Stimulated activated CD8-positive, alpha-beta memory T cell treated with anti-CD3 and anti-CD28 coated beads, Interleukin-4, amount 100 ng/mL, for 4 hours (primary cell): Measurements from ENCODE around the gene GET3.
"Not testable (repeated sequence)": the region's sequence is repeated elsewhere in the genome, so short reads cannot be mapped to it uniquely, and the experiment has no call there.

ENCODE experiments used
- DNase-seq, 2 donors: peaks; one replicate each; pipeline ENCODE4 v3.0.0-alpha.2; 2020; ENCODE audit warnings: low read depth in 2 of 2, low spot score in 1 of 2

The GET3 gene

DNA sequence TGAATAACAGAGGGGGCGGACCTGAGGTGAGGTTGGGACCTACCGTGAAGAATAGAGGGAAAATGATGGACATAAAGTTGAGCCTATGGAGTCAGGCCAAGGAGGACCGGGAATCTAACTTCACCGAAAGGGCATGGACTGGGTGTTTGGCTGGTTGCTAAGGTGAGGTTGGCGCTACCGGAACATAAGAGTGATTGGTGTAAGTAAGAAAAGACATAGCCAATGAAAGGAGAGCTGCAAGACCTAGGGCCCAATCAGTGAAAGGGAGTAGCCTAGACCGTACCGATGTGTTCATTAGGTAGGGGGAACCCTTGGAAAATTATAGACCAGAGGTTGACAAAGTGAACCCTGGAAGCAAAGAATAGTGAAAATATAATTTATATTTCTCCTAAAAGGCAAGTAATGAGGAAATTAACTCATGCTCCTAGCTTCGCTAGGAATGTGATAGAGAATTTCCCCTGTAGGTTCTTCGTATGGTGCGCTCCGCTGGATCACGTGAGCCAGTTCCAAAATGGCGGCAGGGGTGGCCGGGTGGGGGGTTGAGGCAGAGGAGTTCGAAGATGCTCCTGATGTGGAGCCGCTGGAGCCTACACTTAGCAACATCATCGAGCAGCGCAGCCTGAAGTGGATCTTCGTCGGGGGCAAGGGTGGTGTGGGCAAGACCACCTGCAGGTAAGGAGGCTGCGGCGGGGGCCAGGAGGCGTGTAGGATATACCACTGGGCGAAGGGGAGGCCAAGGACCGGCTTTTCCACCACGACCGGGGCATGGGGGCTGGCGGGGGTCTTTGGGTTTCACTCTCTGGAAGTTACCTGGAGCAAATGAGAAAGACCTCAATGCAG lies at the start of gene GET3:
Gene GET3 (plus strand): TSS at position 503 of the 840 bp plus-strand sequence. CDS start 9 bp downstream, at position 512.
- DNase-seq = peak; percentile 57 to 67

DNA sequence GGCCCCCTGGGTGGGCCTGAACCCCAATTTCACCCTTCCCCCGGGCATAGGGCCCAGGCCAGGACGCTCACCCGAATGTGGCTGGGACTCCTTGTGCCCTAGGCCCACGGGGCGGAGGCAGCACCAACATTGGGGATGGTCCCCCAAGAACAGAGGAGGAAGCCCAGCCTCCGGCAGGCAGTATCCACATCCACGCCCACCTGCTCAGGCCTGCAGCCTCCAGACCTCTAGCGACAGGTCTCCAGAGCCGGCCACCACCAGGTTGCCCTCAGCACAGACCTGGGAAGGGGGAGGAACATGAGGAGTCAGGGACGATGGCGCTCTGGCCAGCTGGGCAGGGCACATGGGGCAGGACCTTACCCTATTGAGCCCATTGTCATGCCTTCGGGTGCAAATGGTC lies 48.3 kb upstream of the GET3 start:
- no peak for DNase-seq

DNA sequence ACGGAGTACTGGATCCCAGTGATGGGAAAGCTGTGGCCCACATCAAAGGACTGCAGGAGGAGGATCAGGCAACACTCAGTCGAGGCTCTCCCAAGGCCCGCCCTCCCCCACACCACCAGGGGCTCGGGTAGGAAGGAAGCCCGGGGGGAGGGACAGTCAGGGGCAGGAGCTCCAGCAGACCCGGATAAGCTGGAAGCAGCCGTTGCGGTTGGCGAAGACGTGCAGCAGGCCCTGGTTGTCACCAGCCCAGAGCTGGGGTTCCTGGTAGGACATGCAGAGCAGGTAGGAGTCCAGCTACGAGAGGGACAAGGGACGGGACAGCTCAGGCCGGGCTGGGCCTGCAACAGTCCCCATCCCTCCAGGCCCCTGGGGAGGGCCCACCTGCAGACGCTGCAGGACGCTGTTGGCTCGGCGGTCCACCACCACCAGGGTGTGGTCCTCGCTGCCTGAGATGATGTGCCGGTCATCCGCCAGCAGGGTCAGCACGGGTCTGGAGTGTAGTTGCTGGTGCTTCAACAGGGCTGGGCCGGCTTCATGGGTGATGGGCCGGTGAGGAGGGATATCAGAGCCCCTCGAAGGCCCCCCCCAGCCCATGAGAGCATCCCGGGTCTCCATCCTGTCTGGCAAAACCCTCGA lies 47.6 kb upstream of the GET3 start:
- DNase-seq = no peak

DNA sequence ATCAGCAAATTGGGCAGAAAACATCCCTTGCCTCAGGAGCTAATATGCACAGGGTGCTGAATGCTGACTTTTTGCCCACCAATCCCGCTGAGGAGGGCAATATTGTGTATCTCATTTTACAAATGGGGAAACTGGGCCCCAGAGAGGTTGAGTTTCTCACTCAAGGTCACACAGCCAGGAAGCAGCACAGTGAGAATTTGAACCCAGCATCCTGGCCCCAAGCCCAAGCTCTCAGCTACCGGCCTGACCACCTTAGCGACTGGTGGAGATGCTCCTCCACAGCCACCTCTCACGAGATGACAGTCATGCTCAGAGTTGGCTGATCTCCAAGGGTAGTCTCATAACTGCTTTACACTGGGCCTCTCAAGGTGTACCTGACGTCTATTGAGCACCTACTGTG lies 44.3 kb upstream of the GET3 start:
- no peak for DNase-seq

DNA sequence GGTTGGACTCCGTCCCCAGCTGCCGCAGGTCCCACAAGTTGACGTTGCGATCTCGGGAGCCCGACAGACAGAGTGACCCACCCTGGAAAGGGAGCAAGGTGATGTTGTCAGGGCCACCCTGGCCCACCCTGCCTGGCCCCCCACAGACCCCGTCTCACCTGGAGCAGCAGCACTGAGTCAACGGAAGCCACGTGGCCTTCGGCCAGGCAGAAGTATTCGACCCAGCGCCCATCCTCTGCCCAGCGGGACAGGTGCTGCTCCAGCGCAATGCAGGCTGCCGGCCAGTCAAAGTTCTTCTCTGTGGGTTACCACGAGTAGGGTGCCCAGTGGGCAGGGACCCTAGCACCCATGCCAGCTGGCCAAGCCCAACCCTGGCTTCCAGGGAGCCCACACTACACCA lies 42.7 kb upstream of the GET3 start:
- DNase-seq = no peak

DNA sequence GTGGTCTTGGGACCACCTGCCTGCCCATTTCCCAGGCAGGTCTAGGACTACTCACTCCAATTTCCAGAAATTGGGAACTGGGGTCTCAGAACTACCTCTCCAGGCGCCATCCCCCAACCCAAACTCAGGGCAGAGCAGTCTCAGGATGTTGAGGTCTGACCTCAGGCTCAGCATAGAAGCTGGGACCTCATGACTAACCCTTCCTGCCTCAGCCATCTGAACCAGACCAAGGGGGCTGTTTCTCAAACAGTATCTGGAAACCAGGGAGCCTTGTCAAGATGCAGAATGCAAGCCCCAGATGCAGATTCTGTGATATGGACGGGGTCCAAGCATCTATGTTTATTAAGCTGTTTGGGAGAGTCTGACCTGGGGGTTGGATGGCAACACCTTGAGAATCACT lies 42.2 kb upstream of the GET3 start:
- no peak for DNase-seq

DNA sequence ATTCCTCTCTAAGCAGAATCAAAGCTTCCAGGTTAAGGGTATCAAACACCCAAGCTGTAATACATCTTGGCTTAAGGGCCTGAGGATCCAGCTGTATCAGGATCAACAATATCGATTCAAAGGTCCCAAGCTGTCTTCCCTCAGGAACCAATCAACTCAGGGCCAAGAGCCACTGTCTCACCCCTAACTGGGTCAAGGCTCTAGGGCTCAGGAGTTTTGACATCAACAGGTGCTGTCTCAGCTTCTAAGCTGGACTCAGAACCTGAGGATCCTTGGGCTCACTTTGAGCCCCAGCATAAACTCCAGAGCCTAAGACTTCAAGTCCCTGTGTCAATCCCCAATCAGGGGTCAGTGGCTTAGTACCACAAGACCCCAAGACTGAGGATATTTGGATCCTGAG lies 41.8 kb upstream of the GET3 start:
- no peak for DNase-seq

DNA sequence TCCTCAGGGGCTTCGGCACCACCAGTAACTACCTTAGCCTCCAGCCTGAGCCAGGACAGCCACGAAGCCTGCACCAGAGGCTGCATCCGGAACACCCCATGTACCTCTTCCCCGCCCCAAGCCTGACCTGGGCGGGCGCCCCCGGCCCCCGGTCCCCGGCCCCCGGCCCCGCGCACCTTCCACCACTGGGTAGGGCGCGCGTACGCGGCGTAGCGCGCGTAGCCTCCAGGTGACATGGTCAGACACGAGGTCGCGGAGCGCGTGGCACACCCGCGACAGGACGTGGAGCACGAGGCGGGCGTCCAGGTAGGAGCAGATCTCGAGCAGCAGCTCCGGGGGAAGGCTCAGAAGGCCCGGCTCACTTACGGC lies 41.3 kb upstream of the GET3 start:
- DNase-seq = no peak

DNA sequence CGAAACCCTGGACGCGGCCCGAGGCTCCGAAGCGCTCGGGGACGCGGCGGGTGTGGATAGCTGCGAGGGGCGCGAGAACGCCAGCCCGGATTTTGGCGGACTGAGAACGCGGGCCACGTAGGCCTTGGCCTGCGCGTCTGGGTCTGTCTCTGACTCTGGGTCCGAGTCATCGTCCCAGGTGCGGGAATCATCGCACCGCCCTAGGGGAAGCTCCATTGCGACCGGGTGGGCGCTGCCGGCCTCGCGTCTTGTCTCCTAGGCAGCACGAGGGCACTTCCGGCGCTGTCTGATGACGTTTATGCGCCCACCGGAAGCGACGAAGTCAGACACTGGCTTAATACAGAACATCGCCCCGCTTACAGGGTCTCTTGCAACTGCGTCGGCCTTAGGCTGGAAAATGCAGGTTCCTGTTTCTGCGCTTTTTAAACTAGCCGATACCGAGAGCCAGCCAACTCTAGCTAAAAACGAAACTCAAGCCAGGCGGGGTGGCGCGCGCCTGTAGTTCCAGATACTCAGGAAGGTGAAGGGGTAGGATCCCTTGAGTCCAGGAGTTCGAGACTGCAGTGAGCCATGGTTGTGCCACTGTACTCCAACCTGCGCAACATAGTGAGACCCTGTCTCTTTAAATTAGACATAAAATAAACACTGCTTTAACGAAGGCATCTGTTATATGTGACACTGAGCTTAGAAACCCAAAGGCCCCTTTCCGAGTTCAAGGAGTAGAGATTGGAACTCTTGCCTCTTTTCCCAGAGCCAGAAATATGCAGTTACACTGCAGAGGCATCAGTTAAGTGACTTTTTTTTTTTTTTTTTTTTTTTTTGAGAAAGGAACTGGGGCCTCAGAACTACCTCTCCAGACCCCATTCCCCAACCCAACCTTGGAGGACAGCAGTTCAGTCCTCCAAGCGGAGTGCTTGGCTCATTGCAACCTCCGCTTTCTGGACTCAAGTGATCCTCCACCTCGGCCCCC lies 40.6 kb upstream of the GET3 start, which contains the start of gene FBXW9:
Gene FBXW9 (minus strand): TSS at position 266 of the 970 bp plus-strand sequence. CDS start 50 bp downstream, at position 216.
- DNase-seq = peak; percentile 95 to 99

DNA sequence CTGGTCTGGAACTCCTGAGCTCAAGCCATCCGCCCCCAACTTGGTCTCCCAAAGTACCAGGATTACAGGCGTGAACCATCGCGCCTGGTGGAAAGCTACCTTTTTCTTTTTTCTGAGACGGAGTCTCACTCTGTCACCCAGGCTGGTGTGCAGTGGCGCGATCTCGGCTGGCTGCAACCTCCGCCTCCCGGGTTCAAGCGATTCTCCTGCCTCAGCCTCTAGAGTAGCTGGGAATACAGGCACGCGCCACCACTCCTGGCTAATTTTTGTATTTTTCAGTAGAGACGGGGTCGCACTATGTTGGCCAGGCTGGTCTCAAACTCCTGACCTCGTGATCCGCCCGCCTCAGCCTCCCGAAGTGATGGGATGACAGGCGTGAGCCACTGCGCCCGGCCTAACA lies 39.9 kb upstream of the GET3 start:
- DNase-seq = not testable (repeated sequence)

DNA sequence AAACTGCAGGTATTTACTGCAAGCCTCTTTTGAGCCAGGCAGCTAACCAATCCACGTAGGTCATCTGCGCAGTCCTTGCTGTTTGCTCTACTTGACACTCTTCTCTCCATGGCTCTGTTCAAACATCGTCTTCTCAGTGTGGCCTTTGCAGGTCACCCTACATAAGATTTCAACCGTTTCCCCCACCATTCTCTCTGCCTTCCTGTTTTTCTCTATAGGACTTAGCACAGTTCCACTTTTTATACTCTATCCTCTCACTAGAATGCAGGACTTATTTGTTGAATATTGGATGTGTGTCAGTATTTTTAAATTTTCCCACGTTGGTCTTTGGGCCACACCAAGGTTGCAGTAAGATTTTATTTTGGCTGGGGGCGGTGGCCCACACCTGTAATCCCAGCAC lies 39.2 kb upstream of the GET3 start:
- DNase-seq = no peak

DNA sequence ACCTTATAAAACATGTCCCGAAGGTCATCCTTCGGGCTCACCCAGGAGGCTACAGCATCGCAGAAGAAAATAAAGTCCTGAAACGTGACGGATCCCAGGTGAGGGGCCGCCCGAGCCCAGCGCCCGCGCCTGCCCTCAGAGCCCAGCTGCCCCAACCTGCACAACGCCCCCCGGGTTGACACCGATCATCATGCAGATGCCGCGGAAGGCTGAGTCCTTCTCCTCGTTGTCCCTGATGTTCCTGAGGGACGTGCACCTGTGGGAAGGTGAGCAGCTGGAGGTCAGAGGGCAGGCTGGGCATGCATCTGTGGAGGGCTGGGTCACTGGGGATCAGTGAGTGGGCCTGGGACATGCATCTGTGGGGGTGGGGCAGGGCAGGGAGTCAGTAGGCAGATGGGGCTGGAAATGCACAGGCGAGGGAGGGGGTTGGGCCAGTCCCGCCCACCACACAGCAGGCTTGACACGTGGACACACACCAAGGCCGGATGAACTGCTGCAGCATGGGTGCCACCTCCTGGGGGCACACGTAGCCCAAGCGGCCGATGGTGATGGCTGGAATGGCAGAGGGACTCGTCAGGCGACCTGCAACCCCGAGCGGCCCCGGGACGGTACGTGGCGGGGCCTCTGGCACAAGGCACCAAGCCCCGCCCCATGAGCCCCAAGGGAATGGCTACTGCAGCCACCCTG lies 35.6 kb upstream of the GET3 start:
- no peak for DNase-seq

DNA sequence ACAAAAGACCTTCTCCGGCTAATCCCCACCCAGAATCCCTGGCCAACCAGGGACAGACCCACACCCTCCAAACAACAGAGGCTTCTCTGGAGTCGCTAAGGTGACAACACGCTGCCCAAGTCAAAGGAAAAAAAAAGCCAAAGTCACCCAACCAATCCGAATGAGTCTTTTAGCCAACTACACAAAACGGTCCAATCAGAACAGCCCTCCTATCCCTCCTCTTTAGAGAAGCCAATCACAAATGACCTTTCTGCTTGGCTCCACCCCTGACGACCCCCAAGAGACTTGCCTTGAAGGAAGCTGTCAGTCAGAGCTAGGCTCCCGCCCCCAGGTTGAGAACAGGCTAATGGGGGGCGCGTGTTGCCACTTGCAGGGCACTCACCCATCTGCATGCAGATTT lies 34.3 kb upstream of the GET3 start:
- DNase-seq = no peak

DNA sequence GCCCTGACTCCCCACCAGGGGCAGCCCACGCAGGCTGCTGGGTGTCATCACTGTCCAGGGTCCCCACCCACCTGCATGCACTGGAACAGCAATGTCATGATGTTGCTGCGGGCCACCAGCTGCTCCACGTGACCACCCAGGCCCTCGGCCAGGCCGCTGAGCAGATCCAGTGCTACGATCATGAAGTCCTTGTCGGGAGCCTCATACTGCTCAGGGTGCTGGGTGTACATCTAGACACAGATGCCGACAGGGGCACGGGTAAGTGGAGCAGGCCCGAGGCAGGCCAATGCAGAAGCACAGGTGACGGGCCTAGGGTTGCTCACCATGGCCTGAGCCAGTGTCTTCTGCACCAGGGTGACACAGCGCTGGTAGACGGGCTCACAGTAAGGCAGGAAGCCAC lies 32.1 kb upstream of the GET3 start:
- no peak for DNase-seq

DNA sequence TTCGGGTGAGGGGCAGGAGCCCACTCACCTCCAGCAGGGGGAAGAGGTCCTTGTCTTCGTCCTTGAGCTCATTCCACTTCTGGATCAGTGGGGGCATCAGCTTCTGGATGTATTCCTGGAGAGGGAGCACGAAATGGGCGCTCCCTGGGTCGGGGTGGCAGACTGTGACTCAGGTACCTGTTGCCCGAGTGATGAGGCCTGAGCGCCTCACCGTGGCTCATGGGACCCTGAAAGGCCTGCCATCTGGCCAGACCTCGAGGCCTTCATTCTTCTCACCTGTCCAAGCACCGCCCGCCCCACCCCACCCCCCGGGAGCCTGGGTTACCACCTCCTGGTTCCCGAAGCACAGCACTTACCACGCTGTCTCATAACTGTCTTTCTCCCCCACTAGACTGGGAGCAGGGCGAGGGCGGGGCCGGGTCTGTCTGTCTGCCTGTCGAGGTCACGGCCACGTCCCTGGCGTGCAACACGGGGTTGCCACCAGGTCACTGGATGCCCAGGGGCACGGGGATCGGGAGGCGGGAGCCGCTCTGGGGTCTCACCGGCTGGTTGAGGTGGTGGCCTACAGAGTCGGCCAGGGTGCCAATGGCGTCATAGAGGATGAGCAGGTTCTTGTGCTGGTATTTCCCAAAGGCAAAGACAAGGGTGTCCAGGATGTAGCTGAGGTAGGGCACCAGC lies 31.5 kb upstream of the GET3 start:
- no peak for DNase-seq

DNA sequence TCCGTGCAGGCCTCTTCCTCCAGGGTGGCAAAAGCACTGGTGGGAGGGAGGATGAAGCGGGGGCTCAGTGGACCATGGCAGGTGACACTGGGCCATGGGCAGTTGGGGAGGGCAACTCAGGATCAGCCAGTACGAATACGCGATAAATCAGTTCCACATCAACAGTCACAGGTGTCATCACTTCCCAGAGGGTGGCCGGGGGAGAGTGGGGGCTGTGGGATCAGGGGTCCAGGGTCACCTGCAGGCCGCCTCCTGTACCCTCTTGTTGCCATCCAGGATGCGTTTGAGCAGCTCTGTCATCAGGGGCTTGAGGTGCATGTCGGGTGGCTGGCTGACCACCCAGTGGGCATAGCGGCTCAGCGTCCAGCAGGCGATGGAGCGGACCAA lies 31.0 kb upstream of the GET3 start:
- DNase-seq = no peak

DNA sequence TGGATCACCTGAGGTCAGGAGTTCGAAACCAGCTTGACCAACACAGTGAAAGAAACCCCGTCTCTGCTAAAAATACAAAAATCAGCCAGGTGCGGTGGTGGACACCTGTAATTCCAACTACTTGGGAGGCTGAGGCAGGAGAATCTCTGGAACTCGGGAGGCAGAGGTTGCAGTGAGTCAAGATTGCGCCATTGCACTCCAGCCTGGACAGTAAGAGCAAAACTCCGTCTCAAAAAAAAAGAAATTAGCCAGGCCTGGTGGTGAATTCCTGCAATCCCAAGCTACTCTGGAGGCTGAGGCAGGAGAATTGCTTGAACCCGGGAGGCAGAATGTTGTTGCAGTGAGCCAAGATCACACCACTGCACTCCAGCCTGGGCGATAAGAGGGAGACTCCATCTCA lies 28.7 kb upstream of the GET3 start:
- DNase-seq = no peak

DNA sequence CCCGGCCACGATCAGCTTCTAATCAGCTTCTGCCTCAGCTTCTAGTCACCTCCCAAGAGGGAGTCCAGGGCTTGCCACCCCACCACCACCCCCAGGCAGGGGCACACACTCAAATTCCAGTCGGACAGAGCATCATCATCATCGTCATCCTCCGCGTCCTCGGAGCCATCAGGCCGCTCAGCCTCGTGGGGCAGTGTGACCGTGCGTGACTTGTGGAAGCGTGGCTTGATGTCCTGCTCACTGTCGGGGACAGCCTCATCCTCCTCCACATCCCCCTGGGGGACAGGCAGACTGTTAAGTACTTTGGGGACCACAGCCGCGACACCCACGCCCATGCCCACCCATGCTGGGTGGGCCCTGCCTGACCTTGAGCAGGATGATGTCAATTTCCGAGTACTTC lies 26.1 kb upstream of the GET3 start:
- no peak for DNase-seq

DNA sequence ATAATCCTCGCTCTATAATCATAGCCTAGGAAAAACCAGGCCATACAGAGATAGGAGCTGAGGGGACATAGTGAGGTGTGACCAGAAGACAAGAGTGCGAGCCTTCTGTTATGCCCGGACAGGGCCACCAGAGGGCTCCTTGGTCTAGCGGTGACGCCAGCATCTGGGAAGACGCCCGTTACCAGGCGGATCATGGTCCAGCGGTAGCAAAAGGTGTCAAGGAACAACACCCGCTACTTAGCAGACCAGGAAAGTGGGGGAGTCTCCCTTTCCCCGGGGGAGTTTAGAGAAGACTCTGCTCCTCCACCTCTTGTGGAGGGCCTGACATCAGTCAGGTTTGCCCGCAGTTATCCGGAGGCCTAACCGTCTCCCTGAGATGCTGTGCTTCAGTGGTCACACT lies 25.2 kb upstream of the GET3 start:
- not testable (repeated sequence) for DNase-seq

DNA sequence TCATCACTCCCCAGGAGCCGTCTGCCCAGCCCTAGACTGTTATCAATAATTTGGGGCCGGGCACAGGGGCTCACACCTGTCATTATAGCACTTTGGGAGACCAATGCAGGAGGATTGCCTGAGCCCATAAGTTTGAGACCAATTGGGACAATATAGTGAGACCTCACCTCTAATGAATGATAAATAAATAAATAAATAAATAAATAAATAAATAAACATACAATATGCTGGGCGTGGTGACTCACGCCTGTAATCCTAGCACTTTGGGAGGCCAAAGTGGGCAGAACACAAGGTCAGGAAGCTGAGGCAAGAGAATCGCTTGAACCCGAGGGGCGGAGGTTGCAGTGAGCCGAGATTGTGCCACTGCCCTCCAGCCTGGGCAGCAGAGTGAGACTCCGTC lies 24.0 kb upstream of the GET3 start:
- DNase-seq = not testable (repeated sequence)
